ENCODE data around the gene CFAP70.
"Not testable (repeated sequence)": the region's sequence is repeated elsewhere in the genome, so short reads cannot be mapped to it uniquely, and the experiment has no call there.

DNA sequence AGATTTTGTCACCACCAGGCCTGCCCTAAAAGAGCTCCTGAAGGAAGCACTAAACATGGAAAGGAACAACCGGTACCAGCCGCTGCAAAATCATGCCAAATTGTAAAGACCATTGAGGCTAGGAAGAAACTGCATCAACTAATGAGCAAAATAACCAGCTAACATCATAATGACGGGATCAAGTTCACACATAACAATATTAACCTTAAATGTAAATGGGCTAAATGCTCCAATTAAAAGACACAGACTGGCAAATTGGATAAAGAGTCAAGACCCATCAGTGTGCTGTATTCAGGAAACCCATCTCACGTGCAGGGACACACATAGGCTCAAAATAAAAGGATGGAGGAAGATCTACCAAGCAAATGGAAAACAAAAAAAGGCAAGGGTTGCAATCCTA lies 33.4 kb downstream of the CFAP70 start:
- TF ChIP-seq, protein P1, sequence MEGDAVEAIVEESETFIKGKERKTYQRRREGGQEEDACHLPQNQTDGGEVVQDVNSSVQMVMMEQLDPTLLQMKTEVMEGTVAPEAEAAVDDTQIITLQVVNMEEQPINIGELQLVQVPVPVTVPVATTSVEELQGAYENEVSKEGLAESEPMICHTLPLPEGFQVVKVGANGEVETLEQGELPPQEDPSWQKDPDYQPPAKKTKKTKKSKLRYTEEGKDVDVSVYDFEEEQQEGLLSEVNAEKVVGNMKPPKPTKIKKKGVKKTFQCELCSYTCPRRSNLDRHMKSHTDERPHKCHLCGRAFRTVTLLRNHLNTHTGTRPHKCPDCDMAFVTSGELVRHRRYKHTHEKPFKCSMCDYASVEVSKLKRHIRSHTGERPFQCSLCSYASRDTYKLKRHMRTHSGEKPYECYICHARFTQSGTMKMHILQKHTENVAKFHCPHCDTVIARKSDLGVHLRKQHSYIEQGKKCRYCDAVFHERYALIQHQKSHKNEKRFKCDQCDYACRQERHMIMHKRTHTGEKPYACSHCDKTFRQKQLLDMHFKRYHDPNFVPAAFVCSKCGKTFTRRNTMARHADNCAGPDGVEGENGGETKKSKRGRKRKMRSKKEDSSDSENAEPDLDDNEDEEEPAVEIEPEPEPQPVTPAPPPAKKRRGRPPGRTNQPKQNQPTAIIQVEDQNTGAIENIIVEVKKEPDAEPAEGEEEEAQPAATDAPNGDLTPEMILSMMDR (IDR thresholded peaks at IDR 0.05), result not testable (repeated sequence)
- TF ChIP-seq POLR2AphosphoS5, EP300, POLR2A (IDR thresholded peaks at IDR 0.05): not testable (repeated sequence)
